Heart left ventricle (tissue), 16 donors: ENCODE results near the gene MPO. TPM values are rescaled to one million over a fixed set of nuclear protein-coding genes. Genes with fewer than 3 reads are reported as not detected.

Source experiments
- ATAC-seq, 4 donors: fragments of 200-7000 bp; cut with Tn5 transposase; one replicate each; pipeline ENCODE4 v1.9.1; 2020 to 2022; ENCODE audit warnings: moderate library complexity in 4 of 4, mild to moderate bottlenecking in 3 of 4, moderate number of reproducible peaks in 1 of 4
- DNase-seq, 5 donors: peaks; one replicate each; pipeline ENCODE4 v3.0.0-alpha.2; 2020
- H3K27ac ChIP-seq, 12 donors: fragments of 200-600 bp; sonication (generic) in 4 of 12; one replicate each; pipeline versions ENCODE4 v1.5.0 to v1.8.0; 2016 to 2022; ENCODE audit warnings: mild to moderate bottlenecking in 2 of 12
- H3K27me3 ChIP-seq, 9 donors: fragments of 200-600 bp; sonication (generic) in 2 of 9; one replicate each; pipeline versions ENCODE4 v1.5.1 to v1.8.0; 2016 to 2022; ENCODE audit warnings: mild to moderate bottlenecking in 3 of 9
- H3K36me3 ChIP-seq, 9 donors: fragments of 200-600 bp; sonication (generic) in 2 of 9; one replicate each; pipeline versions ENCODE4 v1.5.0 to v1.8.0; 2018 to 2022; ENCODE audit warnings: mild to moderate bottlenecking in 2 of 9
- H3K4me1 ChIP-seq, 12 donors: fragments of 200-600 bp; sonication (generic) in 4 of 12; one replicate each; pipeline versions ENCODE4 v1.5.0 to v1.8.0; 2016 to 2022; ENCODE audit warnings: mild to moderate bottlenecking in 3 of 12
- H3K4me3 ChIP-seq, 12 donors: fragments of 200-600 bp; sonication (generic) in 4 of 12; one replicate each; pipeline versions ENCODE4 v1.5.0 to v1.8.0; 2017 to 2022; ENCODE audit warnings: mild to moderate bottlenecking in 9 of 12, moderate library complexity in 4 of 12
- H3K9me3 ChIP-seq, 12 donors: fragments of 200-600 bp; sonication (generic) in 4 of 12; one replicate each; pipeline versions ENCODE4 v1.5.0 to v1.8.0; 2016 to 2022; ENCODE audit warnings: mild to moderate bottlenecking in 1 of 12
- CTCF ChIP-seq, 12 donors: fragments of 200-600 bp; sonication (generic) in 4 of 12; IDR thresholded peaks; one replicate each; pipeline versions ENCODE4 v1.5.0 to v1.8.0; 2018 to 2022; ENCODE audit warnings: antibody characterized with exemption in 12 of 12, mild to moderate bottlenecking in 5 of 12
- POLR2A ChIP-seq, 2 donors: fragments of 450-650 bp; IDR thresholded peaks; one replicate each; pipeline ENCODE4 v1.6.1; 2017; ENCODE audit warnings: antibody characterized with exemption in 2 of 2, mild to moderate bottlenecking in 2 of 2, moderate library complexity in 2 of 2
- WGBS, 4 donors: extraction: QIAGEN DNeasy Blood & Tissue Kit in 2 of 4; methylation state at CpG; one replicate each; pipeline versions ENCODE4 v1.1.5 to v1.1.7; 2013 to 2018; 5-methylcytosine and 5-hydroxymethylcytosine counted together
- intact Hi-C, 10 donors: fragments of 100-400 bp; cut with DNase I; formaldehyde crosslinking; loops; one replicate each; pipeline versions ENCODE4 v1.11.1 to v1.14.2; 2022
- polyA plus RNA-seq, 2 donors: library from polyadenylated mRNA; stranded (reverse); fragments of 200-250 nt; gene quantifications; one replicate each; pipeline ENCODE4 v1.2.3, GENCODE V29; 2013
- total RNA-seq, 9 donors: library from RNA; depleted of rRNA in 2 of 9; stranded (reverse); fragments of >200 nt in 2 of 9; fragmentation: NEBNext Ultra II Directional in 3 of 9; extraction: Animal tissue kit (Norgen Biotek cat#: 25700) in 3 of 9; gene quantifications; one replicate each; pipeline versions ENCODE4 v1.1.0 to v1.2.4, GENCODE V29; 2016 to 2023
- donor health status: ischemic (EF 13 %, LVEDD 7.1; RV severe dilation, severe dysfunction).
- donor health status: healthy with polysubstance abuse.
- donor health status: DM: no; HTN: yes; CAD: no.
- donor health status: DM: no; HTN: no; CAD: no.
- donor health status: ischemic (EF 25% LVEDD 6.9; RV normal size, moderate dysfunction).
- donor health status: ischemic (EF 25% LVEDD 5.7; RV mildly dilated, moderate dysfunction).
- donor health status: healthy.
- donor health status: DM: yes; HTN: yes; CAD: no.
- donor health status: ischemic (EF 35%, LVEDD 5.7; RV mildly dilated, moderate dysfunction).
- donor health status: nonischemic (EF 11% LVEDD 7.7; RV severe dilation, severe dysfunction).
- donor health status: DM: yes; HTN: yes; CAD: no.
- donor health status: PGD.
- donor health status: ischemic (EF 29% LVEDD 5.4; RV normal size, mild dysfunction).
- donor health status: nonischemic (EF 23%, LVEDD 6.1; RV moderate dilation, normal function).

Gene MPO
- total and polyA plus RNA-seq, 11 donors = 0.11 to 2.8 (median 0.31) TPM; not detected in 4

- 91 to 94% (median 91%) methylated on average over 4 of the region's 4 CpGs for WGBS, 4 donors
- no peak for ATAC-seq
- no peak for TF ChIP-seq CTCF (IDR thresholded peaks at IDR 0.05)
- DNase-seq = no peak
- intact Hi-C loops = no loop called here
- H3K4me3 ChIP-seq = no peak overlapping the region
- peaks cover 0 to 32% (median 0%) of the 10 kb centered on the region in 9 donors for H3K27me3 ChIP-seq
- no peak overlapping the region for H3K27ac ChIP-seq
- H3K9me3 ChIP-seq = no peaks in the 10 kb centered on the region
- H3K4me1 ChIP-seq = peaks cover 0 to 18% (median 0%) of the 10 kb centered on the region in 12 donors
- no peaks in the 10 kb centered on the region for H3K36me3 ChIP-seq
Observed at GRCh38 chr17:58229881-58230280, 50.9 kb downstream of the MPO start.

GRCh38 chr17:58229384-58229783 lies 51.4 kb downstream of the MPO start:
- Histone ChIP-seq H3K9me3 (no peaks in the 10 kb centered on the region), H3K27ac (no peak overlapping the region), H3K27me3 (peaks cover 0 to 32% (median 0%) of the 10 kb centered on the region in 9 donors), H3K4me1 (peaks cover 0 to 18% (median 0%) of the 10 kb centered on the region in 12 donors), H3K4me3 (no peak overlapping the region), H3K36me3 (no peaks in the 10 kb centered on the region)
- ATAC-seq (no peak), DNase-seq (no peak)
- TF ChIP-seq POLR2A (IDR thresholded peaks at IDR 0.05) (no peak), CTCF (IDR thresholded peaks at IDR 0.05) (no peak)
- WGBS, 4 donors = 43 to 63% (median 52%) methylated on average over 1 of the region's 1 CpG
- intact Hi-C loops = no loop called here

GRCh38 chr17:58228679-58229078 lies 52.1 kb downstream of the MPO start:
- Histone ChIP-seq H3K4me3 (no peak overlapping the region), H3K27ac (no peak overlapping the region), H3K27me3 (peaks cover 0 to 30% (median 0%) of the 10 kb centered on the region in 9 donors), H3K4me1 (peaks cover 0 to 18% (median 0%) of the 10 kb centered on the region in 12 donors), H3K36me3 (no peaks in the 10 kb centered on the region), H3K9me3 (no peaks in the 10 kb centered on the region)
- no peak for TF ChIP-seq CTCF (IDR thresholded peaks at IDR 0.05)
- no peak for TF ChIP-seq POLR2A (IDR thresholded peaks at IDR 0.05)
- intact Hi-C loops = no loop called here
- ATAC-seq (no peak), DNase-seq (no peak)
- WGBS, 4 donors = 33 to 54% (median 42%) methylated on average over 3 of the region's 3 CpGs

- Histone ChIP-seq H3K36me3 (no peaks in the 10 kb centered on the region), H3K4me3 (no peak overlapping the region), H3K9me3 (no peaks in the 10 kb centered on the region), H3K27ac (no peak overlapping the region), H3K27me3 (peaks cover 0 to 27% (median 0%) of the 10 kb centered on the region in 9 donors), H3K4me1 (peaks cover 0 to 11% (median 0%) of the 10 kb centered on the region in 12 donors)
- peak in 1 of 4 donors; percentile 24 for ATAC-seq
- TF ChIP-seq POLR2A (IDR thresholded peaks at IDR 0.05) = no peak
- TF ChIP-seq CTCF (IDR thresholded peaks at IDR 0.05) = no peak
- intact Hi-C loops = no loop called here
- DNase-seq = no peak
- WGBS, 4 donors = 75 to 86% (median 80%) methylated on average over 3 of the region's 3 CpGs
Observed at GRCh38 chr17:58227733-58228132, 53.0 kb downstream of the MPO start.
